ENCODE results near the gene PNLIPRP1.

The PNLIPRP1 gene

DNA sequence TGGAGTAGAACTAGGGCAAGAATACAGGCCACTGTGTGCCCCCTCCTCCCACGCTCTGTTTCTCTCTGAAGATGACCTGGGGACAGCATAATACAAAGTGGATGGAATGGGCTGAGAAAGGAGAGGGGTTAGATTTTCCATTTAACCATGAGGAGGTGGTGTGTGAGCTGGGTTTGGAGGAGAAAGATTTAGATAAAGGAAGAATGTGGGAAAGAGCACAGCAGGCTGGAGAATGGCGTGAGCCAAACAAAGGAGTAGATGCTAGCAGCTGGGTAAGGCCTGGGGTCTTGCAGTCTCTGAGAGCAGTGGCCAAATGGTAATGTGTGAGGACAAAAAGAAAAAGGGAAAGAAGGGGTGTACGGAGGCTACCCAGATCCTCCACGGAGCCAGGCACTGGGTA lies 38.6 kb downstream of the PNLIPRP1 start:
- H3K4me3 ChIP-seq (ENCODE audit: low read length), result no peak overlapping the region
- TF ChIP-seq, protein P1, sequence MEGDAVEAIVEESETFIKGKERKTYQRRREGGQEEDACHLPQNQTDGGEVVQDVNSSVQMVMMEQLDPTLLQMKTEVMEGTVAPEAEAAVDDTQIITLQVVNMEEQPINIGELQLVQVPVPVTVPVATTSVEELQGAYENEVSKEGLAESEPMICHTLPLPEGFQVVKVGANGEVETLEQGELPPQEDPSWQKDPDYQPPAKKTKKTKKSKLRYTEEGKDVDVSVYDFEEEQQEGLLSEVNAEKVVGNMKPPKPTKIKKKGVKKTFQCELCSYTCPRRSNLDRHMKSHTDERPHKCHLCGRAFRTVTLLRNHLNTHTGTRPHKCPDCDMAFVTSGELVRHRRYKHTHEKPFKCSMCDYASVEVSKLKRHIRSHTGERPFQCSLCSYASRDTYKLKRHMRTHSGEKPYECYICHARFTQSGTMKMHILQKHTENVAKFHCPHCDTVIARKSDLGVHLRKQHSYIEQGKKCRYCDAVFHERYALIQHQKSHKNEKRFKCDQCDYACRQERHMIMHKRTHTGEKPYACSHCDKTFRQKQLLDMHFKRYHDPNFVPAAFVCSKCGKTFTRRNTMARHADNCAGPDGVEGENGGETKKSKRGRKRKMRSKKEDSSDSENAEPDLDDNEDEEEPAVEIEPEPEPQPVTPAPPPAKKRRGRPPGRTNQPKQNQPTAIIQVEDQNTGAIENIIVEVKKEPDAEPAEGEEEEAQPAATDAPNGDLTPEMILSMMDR (conservative IDR thresholded peaks at IDR 0.05; ENCODE audit: low read length), result no peak
- no peak for DNase-seq (ENCODE audit: low read depth)

DNA sequence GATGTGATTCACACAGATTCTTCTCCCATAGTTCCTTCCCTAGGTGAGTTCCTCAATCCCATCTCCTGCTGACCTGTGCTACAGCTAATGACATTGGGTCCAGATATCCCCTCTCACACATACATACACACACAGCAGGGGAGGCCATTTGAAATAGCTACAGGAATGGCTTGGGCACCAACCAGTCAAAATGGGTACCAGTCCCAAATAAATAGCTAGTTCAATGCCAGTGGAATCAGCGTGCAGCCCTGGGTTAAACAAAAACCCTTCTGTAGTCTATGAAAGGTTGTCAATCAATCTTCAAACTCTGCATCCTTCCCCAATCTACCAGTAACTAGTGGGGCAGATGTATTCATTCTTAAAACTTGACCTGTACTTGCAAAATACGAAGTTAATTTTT lies 39.3 kb downstream of the PNLIPRP1 start:
- no peak for DNase-seq (ENCODE audit: low read depth)
- TF ChIP-seq, protein P1 (conservative IDR thresholded peaks at IDR 0.05; ENCODE audit: low read length), result no peak

DNA sequence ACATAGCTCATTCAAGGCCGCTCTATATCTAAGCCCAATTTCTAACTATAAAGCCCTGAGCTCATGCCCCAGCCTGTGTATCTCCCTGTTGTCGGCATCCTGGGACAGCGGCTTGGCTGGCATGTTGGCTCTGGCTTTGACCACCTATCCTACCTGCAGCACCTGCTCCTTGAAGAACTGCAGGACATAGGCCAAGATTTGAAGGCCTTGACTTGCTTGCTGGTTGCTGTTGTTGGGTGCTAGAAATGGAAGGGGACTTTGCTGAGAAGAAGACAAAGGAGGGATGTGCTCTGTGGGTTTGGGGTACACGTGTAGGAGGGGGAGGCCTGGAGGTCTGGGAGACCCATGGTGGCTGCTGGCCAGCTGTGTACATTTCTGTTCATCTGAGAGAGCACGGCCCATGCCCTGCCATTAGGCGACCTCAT lies 41.1 kb downstream of the PNLIPRP1 start:
- TF ChIP-seq, protein P1 (conservative IDR thresholded peaks at IDR 0.05; ENCODE audit: low read length), result no peak
- no peak overlapping the region for H3K4me3 ChIP-seq (ENCODE audit: low read length)
- DNase-seq (ENCODE audit: low read depth), result no peak

More for the DNA sequence above, 39.3 kb downstream of the PNLIPRP1 start:
- no peak overlapping the region for H3K4me3 ChIP-seq (ENCODE audit: low read length)

DNA sequence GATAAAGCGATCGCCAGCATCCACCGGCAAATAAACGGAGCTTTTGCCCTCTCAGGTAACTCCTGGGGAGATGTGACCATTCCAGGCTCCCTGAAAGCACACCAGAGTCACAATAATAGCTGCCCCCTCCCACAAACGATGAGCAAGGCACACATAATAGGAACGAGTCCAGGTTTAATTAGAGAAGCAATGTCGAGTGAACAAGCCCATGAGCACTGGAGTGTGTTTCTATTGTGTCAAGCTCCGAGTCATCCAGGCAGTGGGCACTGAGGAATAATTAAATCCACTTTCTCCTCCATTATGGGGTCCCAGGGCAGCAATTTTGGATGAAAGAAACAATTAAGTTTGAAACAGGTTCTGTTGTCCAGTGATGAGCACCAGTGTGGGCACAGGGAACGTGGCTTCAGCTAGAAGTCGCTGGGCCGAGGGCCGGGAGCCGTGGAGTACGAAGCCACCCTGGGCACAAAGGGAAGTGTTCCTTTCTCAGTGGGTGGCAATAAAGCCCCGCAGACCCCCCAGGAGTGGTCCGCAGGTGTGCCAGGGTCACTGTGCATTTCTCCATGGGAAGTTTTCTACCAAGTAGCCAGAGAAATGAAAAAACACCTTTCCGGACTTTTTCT lies 41.9 kb downstream of the PNLIPRP1 start:
- DNase-seq (ENCODE audit: low read depth), result no peak
- no peak overlapping the region for H3K4me3 ChIP-seq (ENCODE audit: low read length)

DNA sequence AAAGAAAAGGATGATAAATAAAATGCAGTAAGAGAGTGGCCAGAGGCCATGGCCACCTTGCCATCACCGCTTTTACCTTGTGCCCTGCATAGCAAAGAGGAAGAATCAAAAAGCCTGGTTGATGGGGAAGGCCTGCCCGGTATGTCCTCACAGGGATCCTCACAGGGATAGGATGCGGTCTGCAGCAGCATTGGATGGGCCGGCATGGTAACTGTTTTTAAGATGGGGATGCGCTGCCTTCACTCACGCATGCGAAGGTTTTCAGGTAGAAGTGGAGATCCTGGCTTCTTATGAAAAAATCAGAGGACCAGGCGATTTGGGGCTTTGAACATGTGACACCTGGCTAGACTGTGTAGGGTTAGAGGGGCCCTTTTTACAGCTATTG lies 42.4 kb downstream of the PNLIPRP1 start:
- TF ChIP-seq, protein P1 (conservative IDR thresholded peaks at IDR 0.05; ENCODE audit: low read length), result no peak
- H3K4me3 ChIP-seq (ENCODE audit: low read length), result no peak overlapping the region
- no peak for DNase-seq (ENCODE audit: low read depth)

More for the DNA sequence above, 41.9 kb downstream of the PNLIPRP1 start:
- TF ChIP-seq, protein P1 (conservative IDR thresholded peaks at IDR 0.05; ENCODE audit: low read length), result no peak

DNA sequence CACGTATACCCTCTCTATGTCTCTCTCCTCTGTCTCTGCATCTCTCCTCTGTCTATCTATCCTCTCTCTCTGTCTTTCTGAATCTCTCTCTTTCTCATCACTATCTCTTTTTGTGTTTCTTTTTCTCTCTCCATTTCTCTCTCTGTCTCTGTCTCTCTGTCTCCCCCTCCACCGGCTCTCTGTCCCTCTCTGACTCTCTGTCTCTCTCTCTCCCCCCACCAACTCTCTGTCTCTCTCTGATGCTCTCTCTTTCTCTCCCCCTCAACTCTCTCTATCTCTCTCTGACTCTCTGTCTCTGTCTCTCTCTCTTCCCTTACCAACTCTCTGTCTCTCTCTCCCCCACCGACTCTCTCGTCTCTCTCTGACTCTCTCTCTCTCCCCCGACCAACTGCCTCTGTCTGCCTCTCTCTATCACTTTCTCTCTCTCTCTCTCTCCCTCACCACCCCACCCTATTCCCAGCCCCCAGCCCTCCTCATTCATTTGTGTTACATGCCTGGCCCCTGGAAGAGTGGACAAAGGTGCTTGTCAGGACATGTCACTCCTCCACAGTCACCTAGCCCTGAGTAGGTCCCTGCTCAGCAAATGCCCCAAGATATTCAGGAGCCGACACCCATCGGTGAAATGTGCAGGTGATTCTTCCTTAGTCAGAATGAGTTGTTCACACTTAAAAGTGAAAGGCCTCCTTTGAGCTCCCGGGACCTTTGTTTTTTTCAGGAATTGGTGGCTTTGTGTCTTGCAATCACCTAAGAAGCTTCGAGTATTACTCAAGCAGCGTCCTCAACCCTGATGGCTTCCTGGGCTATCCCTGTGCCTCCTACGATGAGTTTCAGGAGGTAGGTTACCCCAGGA lies 43.6 kb downstream of the PNLIPRP1 start:
- no peak overlapping the region for H3K4me3 ChIP-seq (ENCODE audit: low read length)
- TF ChIP-seq, protein P1 (conservative IDR thresholded peaks at IDR 0.05; ENCODE audit: low read length), result no peak
- no peak for DNase-seq (ENCODE audit: low read depth)

DNA sequence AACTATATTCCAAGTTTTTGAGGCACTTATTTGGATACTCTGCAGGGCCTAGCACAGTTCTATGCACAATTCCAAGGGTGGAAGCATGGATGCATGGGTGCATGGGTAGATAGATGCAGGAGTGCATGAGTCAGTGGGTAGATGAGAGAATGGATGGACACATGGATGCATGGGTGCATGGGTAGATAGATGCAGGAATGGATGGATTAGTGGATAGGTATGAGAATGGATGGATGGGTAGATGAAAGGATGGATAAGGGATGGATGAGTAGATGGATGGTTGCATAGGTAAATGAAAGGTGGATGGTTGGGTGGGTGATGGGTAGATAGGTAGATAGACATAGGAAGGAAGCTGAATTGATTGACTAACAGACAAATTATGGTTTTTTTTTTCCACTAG lies 45.6 kb downstream of the PNLIPRP1 start:
- H3K4me3 ChIP-seq (ENCODE audit: low read length), result no peak overlapping the region
- no peak for DNase-seq (ENCODE audit: low read depth)
- TF ChIP-seq, protein P1 (conservative IDR thresholded peaks at IDR 0.05; ENCODE audit: low read length), result no peak
